T-helper 1 cell treated with Interleukin-12 subunit alpha and Interleukin-12 subunit beta and Interleukin-4 antibody, amounts not matched to agents 30 ng/mL and 1 ng/mL, for 36 hours (primary cell): ENCODE results near the gene SMAGP. TPM values are rescaled to one million over a fixed set of nuclear protein-coding genes. Genes with fewer than 3 reads are reported as not detected.
"Not testable (repeated sequence)": the region's sequence is repeated elsewhere in the genome, so short reads cannot be mapped to it uniquely, and the experiment has no call there.

Experiments
- intact Hi-C: fragments of 100-400 bp; cut with micrococcal nuclease; formaldehyde crosslinking; loops from one replicate; pipeline ENCODE4 v1.15.1; 2024
- total RNA-seq: library from RNA; stranded (reverse); gene quantifications from 2 replicates; pipeline ENCODE4 v1.2.3, GENCODE V29; 2022

The SMAGP gene, protein sequence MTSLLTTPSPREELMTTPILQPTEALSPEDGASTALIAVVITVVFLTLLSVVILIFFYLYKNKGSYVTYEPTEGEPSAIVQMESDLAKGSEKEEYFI
- 0.98 and 2.4 TPM in 2 replicates for total RNA-seq

DNA sequence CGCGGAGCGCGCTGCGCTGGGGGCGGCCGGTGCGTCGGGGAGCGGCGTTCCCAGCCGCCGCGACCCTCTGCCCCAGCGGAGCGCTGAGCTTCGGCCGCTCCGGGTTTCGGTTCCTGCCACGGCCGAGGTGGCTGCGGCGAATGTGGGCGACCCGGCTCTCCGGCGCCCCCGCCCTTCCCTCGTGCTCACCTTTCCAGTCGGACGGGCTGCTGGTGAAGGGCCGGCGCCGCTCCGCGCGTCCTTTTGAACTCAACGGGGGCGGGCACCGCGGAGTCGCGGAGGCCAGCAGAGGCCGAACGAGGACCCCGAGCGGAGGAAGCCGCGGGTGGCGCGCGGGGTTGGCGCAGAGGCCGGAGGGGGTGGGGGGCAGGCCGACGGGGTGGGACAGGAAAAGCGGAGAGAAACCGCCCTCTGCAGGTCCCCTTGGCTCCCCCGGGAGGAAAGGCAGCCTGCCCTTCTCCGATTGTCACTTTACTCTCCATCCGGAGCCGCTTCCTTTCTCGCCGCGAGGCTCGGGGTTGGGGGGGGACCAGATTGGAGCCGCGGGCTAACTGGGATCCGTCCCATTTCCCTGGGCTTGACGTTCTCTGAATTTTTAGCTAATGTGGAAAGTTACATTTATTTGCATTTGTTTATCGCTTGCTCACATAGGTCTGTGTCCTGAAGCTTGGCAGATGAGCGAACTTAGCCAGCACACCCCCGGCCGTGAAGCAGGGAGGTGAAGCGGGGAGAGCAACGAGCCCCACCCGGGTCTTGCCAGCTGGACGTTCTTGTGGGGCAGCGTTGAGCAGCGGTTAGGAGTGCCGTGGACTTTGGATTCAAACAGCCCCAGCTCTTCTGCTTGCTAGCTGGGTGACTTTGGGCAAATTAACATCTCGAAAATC, at the start of gene SMAGP:
Gene SMAGP (minus strand): TSS at position 349 of the 884 bp plus-strand sequence. CDS start 1,137 bp downstream, outside the sequence.
- intact Hi-C loops, result loop anchor here (2.0 to 10.0 kb wide), 2 partner anchors 54 to 188 kb away; partner anchors contain the start of genes BIN2 and CSRNP2

DNA sequence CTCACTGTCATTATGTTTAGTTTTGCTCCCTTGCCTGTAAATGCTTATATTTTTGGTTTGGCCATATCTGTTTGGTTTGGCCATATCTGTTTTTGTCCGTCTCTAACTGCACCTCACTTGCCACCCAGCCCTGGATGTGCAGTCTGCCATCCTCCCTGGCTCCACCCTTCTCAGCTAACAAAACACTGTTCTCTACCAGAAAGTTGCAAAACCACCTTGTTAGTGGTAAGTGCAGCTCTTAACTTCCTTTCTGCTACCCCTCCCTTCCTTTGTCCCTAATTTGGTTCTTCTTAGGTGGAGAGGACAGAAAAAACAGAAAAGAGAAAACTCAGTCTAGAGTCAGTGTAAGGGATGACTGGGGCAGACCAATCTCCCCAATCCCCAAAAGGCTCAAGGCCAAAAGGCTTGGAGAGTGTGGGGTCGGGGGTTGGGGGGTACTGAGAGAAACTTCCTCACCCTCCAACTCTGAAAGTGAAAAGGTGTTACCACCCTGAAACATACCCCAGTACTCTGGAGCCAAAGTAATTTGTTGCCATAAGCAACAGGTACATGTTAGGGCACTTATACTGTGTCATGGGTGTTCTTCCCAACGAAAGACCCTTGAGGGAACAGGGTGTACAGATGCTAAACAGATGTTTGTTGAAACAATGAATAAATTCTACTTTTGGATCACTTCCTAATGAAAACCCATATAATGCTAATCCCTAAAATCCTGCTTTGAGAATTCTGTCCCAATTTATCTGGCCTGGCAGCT, 48.8 kb upstream of the SMAGP start:
- intact Hi-C loops, result loop anchor here (1.0 to 2.0 kb wide), 4 partner anchors 11 to 101 kb away; partner anchors contain the start of genes DAZAP2 and POU6F1

DNA sequence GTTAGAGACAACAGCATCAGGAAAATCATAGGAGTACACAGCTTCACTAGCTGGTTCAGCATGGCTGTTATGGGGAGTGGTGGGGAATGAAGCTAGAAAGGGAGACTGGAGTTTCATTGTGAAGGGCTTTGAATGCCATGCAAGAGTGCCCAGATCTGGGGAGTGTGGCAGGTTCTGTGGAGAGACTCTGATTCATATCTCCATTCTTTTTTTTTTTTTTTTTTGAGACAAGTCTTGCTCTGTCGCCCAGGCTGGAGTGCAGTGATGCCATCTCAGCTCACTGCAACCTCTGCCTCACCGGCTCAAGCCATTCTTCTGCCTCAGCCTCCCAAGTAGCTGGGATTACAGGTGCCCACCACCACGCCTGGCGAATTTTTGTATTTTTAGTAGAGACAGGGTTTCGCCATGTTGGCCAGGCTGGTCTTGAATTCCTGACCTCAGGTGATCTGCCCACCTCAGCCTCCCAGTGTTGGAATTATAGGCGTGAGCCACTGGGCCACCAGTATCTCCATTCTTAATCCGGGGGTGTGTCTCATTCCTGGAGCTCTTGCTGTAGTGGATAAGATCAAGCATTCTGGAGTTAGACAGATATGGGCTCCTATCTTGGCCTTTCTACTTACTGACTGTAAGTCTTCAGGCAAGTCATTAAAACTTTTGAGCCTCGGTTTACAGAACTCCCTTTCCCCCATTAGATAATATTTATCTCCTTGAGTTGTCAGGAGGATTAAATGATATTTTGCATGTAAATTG, 48.0 kb upstream of the SMAGP start:
- intact Hi-C loops, result loop anchor here (2.0 kb wide), 1 partner anchor 79 kb away; the partner anchor contains the start of gene DAZAP2

DNA sequence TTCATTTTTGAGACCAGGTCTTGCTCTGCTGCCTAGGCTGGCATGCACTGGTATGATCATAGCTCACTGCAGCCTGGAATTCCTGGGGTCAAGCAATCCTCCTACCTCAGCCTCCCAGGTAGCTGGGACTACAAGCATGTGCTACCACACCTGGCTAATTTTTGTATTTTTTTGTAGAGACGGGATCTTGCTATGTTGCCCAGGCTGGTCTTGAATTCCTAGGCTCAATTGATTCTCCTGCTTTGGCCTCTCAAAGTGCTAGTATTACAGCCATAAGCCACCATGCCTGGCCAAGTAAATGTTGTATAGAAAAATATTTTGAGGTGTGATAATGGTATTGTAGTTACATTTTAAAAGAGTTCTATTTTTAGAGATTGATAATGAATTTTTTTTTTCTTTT, 41.2 kb upstream of the SMAGP start:
- intact Hi-C loops, result no loop called here

DNA sequence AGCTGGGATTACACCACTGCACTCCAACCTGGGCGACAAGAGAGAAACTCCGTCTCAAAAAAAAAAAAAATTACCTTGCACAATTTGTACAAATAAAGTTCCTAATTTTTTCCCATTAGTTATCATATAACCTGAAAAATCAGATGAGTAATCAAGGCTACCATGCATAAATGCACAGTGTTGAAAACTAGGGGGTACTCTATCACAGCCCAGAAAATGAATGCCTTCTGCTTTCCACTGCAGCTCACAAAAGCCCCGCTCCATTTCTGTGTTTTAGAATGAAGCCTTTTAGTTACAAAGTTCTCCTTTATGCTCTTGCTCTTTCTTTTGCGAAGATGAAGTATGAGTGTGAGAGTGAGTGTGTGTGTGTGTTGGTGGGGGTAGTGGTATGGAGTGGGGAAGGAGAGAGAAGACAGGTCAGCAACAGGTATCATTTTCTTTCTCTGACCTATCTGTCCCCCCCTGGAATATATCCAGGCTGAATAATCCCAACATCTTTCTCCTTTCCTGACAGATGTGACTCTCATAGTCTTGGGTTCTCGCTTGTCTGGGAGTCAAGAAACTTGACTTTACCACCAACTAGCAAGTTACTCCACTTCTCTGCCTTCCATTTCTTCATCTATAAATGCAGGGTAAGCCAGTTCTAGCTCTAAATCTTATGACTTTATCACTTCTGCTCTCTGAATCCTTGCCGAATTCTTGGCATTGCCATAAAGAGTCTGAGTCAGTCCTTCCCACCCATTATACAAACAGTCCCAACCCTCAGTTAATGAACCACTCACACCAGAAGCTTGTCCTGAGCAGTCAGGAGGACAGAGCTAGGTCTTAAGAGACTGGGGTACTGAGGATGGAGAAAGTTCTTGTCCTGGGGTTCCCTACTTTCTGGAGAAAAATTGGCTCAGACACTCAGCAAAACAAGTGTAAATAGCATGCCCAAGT, 37.7 kb upstream of the SMAGP start:
- intact Hi-C loops, result loop anchor here (5.0 kb wide), 1 partner anchor 34 kb away; no protein-coding TSS in a partner anchor

DNA sequence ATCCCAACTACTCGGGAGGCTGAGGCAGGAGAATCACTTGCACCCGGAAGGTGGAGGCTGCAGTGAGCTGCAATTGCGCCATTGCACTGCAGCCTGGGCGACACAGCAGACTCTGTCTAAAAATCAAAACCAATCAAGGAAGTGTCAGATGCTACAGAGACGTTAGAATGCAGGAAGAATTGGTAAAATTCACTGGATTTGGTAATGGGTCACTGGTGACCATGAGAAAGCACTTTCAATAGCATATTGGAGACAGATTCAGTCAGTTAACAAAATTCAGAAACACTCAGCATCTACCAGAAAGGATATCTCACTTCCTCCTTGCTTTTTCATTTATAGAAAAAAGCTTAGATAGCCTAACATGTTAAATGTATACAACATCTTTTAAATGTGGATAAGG, 36.3 kb upstream of the SMAGP start:
- intact Hi-C loops, result loop anchor here (5.0 kb wide), 1 partner anchor 36 kb away; no protein-coding TSS in a partner anchor

DNA sequence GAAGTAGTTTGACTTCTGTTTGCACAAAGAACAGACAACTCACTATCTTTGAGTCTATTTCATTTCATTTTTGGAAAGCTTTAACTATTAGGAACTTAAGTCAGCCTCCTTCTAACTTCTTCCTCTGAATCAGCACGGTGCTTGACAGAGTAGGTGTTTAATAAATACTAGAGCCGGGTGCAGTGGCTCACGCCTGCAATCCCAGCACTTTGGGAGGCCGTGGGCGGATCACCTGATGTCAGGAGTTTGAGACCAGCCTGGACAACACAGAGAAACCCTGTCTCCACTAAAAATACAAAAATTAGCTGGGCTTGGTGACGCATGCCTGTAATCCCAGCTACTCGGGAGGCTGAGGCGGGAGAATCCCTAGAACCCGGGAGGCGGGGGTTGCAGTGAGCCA, 30.6 kb upstream of the SMAGP start:
- intact Hi-C loops, result not testable (repeated sequence)

DNA sequence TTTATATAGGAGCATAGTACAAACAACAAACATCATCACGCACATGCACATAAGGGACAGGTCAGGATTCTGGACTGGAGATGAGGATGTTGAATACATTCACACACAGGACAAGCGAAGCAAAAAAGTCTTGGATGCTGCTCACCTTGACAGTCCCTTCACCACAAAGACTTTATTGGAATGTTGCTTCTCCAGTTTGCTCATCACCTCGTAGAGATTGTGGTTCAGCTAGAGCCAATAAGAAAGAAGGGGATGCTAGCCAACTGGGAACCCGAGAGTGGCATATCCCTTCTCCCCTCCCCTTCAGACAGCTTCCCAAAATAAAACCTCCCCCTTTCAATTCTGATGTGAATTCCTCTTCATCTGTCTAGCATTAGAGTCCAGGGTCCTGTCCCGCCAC, 25.4 kb upstream of the SMAGP start:
- intact Hi-C loops, result no loop called here

DNA sequence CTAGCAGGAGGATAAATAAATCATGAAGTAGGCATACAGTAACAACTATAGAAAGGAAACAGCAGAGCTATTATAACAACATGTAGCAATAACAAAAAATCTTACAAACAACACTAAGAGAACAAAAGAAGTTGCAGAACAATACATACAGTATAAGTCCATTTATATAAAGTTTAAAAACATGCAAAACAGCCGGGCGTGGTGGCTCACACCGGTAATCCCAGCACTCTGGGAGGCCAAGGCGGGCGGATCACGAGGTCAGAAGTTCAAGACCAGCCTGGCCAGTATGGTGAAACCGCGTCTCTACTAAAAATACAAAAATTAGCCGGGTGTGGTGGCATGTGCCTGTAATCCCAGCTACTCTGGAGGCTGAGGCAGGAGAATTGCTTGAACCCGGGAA, 23.9 kb upstream of the SMAGP start:
- intact Hi-C loops, result not testable (repeated sequence)

DNA sequence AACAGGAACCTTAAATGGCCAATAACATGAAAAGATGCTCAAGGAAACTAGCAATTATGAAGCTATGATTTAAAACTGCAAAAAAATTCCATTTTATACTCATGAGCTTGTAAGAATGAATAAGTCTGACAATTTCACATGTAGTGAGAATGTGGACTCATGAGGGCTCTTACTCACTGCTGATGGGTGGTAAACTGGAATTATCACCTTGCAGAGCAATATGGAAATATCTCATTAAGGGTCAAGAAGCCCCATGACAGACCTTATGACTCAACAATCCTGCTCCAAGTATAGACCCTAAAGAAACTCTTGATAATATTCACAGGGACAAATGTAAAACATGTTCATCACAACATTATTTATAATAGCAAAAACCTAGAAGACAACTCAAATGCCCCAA, 23.5 kb upstream of the SMAGP start:
- intact Hi-C loops, result no loop called here

DNA sequence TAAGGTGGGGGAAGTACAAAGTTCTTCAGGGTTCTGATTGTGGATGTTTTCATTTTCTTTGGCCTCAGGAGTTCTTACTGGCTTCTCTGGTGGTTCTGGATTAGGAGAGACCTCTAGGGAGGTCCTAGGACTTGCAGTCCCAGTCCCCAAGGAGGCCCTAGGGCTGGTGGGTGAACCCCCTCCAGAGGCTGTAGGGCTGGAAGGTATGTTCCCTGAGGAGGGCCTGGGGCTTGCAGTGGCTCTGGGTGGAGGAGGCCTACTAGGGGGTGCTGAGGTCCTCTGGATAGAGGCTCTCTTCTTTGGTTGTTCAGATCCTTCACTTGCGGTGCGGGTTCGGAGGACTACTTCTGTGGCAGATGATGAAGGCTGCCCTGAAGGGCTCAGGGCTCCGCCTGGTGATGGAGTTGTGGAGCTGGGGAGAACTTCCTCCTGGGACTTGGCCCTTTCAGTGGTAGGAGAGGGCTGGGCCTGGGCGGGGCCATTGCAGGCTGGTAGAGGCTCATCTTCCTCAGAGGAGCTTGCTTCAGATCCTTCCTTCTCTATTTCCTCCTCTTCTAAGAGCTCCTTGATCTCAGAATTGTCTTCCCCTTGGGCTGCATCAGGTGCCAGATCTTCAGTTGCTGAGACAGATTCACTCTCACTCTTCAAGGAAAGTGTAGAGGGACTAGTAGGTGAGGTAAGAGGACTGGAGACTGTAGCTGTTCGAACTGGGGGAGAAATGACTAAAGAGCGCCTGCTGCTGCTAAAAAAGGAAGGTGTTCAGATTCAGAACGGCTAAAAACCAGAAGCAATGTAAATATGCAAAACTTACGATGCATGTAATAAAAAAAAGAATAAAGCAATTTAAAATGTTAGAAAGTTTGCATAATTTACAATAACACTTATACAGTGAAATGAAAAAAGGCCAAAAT, 21.6 kb upstream of the SMAGP start:
- intact Hi-C loops, result not testable (repeated sequence)

DNA sequence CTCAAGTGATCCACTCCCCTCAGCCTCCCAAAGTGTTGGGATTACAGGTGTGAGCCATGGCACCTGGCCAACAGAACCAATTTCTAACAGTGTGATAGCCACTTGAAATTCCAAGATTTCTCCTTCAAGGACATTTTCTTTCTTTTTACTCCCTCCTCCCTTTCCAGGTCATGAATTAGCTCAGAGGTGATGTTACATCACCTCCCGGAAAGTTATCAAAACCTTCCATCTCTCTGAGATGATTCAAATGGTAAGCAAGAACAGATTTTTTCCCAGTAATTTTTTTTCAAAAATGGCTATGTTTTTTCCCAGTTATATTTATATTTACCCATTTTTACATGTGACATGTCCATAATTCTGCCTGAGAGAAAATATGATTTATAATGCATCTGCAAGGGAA, 15.6 kb upstream of the SMAGP start:
- intact Hi-C loops, result no loop called here

DNA sequence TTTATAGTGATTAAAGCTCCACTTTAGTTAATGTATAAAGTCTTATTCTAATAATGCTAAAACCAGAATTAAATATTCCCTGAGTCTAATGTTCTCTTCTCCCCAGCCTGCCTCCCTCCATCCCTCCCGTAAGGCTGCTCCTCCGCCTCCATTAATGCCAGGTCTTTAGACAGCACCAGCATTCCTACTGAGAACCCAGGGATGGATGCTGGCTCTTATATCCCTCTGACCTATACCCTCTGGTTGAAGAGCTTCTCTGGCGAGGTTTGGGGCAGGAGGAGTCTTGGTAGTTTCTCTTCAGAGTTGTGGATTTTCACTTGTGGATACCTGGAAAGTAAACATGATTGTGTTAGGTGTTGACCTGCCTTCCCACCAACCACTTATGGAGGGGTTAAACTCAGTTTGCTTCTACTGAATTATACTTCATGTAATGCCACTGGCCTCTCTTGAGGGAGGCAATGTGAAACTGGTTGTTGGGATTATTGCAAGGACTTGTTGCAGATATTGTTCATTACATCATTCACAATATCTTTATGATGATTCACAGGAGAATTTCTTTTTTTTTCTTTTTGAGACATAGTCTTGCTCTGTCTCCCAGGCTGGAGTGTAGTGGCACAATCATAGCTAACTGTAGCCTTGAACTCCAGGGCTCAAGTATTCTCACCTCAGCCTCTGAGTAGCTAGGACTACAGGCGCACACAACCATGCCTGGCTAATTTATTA, 11.1 kb upstream of the SMAGP start:
- intact Hi-C loops, result no loop called here

DNA sequence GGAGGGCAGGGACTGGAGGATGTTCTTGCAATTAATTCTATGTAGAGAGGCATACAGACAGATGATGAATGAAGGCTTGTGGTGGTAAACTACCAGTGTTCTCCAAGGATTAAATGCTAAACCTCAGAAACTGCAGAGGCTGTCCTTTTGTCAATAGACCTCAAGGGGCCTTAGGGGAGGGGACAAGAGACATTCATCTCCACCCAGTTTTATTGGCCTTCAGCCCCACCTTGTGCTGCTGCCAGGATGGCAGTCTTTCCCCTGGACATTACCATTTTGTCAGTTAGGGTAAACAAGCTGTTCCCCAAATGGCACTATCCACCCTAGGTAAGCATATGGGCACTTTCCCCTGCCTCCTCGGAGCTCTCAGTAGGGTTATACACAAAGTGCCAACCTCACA, 4.9 kb upstream of the SMAGP start:
- intact Hi-C loops, result loop anchor here (10.0 kb wide), 1 partner anchor 50 kb away; the partner anchor contains the start of gene BIN2

DNA sequence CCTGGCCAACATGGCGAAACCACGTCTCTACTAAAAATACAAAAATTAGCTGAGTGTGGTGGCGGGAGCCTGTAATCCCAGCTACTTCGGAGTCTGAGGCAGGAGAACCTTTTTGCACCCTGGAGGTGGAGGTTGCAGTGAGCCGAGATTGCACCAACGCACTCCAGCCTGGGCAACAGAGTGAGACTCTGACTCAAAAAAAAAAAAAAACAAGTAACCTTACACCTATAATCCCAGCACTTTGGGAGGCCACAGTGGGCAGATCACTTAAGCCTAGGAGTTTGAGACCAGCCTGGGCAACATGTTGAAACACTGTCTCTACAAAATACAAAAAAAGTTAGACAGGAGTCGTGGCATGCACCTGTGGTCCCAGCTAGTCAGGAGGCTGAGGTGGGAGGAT, 2.6 kb upstream of the SMAGP start:
- intact Hi-C loops, result loop anchor here (10.0 kb wide), 1 partner anchor 52 kb away; the partner anchor contains the start of gene BIN2

DNA sequence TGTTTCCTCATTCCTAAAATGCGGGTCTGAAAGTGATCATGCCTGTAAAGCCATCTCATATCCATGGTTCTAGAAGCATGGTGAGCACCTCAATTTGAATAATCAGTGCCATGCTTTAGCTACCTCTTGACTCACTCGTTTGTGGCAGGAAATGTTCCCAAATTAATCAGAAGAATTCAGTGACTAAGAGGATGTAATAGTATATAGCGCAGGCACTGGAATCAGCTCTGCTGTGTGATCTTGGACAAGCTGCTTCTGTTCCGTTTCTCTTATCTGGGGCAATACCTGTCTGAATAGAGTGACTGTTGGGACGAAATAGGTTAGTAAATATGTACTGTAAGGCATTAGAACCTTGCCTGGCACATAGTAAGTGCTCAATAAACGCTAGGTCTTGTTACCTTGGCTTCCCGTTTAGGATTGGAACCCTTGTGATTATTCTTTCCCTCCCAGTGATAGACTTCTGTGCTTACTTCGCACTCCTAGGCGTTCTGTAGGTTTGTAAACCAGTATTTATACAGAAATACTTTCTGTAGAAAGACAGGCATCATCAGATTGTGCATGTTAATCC, 820 bp upstream of the SMAGP start:
- intact Hi-C loops, result loop anchor here (2.0 to 10.0 kb wide), 2 partner anchors 54 to 188 kb away; partner anchors contain the start of genes BIN2 and CSRNP2
